NT2/D1 (cell line): ENCODE data around the gene ADCY3.

ENCODE experiments used
- DNase-seq: peaks from one replicate; pipeline ENCODE4 v3.0.0-alpha.2; 2011; ENCODE audit warnings: low read depth, low spot score
- H3K27me3 ChIP-seq: 2 replicates; pipeline ENCODE4 v1.6.0; 2011; ENCODE audit warnings: mild to moderate bottlenecking; ENCODE audit not compliant: insufficient read length, insufficient read depth
- H3K36me3 ChIP-seq: 2 replicates; pipeline ENCODE4 v1.6.1; 2011; ENCODE audit warnings: mild to moderate bottlenecking, low read length, mixed read lengths; ENCODE audit not compliant: insufficient read depth, insufficient read length
- H3K4me1 ChIP-seq: 2 replicates; pipeline ENCODE4 v1.5.1; 2011; ENCODE audit not compliant: insufficient read depth, insufficient read length
- H3K4me3 ChIP-seq: 2 replicates; pipeline ENCODE4 v1.5.1; 2011; ENCODE audit warnings: low read depth; ENCODE audit not compliant: insufficient read length
- H3K9ac ChIP-seq: 2 replicates; pipeline ENCODE4 v1.6.0; 2011; ENCODE audit warnings: low read depth; ENCODE audit not compliant: insufficient read length
- H3K9me3 ChIP-seq: 2 replicates; pipeline ENCODE4 v1.5.1; 2011; ENCODE audit warnings: mild to moderate bottlenecking, low read length; ENCODE audit not compliant: insufficient read depth
- SUZ12 ChIP-seq: IDR thresholded peaks from 2 replicates; pipeline ENCODE4 v1.6.1; 2011; ENCODE audit not compliant: insufficient read length, insufficient read depth; ENCODE audit errors: extremely low read depth
- YY1 ChIP-seq: IDR thresholded peaks from 2 replicates; pipeline ENCODE4 v1.6.1; 2011; ENCODE audit not compliant: insufficient read length, insufficient read depth
- ZNF274 ChIP-seq: IDR thresholded peaks from 2 replicates; pipeline ENCODE4 v1.6.1; 2011; ENCODE audit warnings: mild to moderate bottlenecking, low read depth, low read length

Gene ADCY3

DNA sequence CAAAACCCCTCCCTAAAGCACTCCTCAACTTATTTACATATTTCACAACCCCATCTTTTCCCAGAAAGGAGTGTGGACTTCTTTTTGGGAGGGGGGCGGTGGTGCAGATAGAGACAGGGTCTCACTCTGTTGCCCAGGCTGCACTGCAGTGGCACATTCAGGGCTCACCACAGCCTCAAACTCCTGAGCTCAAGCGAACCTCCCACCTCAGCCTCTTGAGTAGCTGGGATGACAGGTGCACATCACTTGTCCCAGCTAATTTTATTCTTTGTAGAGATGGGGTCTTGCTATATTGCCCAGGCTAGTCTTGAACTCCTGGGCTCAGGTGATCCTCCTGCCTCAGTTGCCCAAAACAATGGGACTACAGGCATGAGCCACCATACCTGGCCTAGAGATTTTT, 44.1 kb downstream of the ADCY3 start:
- Histone ChIP-seq H3K9ac (no peak overlapping the region), H3K4me1 (peaks cover 8% of the 10 kb centered on the region), H3K36me3 (no peaks in the 10 kb centered on the region), H3K9me3 (no peaks in the 10 kb centered on the region), H3K27me3 (no peaks in the 10 kb centered on the region), H3K4me3 (no peak overlapping the region)
- TF ChIP-seq SUZ12 (no peak), ZNF274 (no peak), YY1 (no peak)
- DNase-seq = no peak

DNA sequence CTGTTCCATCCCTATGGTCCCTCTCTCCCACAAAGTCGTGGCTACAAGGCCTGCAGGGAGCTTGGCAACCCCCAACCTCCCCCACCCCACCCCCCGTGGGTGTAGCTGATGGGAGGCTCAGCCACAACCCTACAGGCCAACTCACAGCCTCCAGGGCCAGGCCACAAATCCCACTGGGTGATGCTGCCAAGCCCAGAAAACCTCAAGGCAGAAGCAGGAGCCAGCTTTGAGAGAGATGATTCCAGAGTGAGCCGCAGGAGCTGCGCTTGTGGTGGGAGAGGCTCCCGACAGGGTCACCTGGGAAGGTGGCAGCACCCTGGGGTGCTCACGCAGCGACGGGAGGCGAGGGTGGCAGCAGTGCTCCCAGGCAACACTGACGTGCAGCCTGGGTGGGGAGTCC, 44.8 kb downstream of the ADCY3 start:
- no peaks in the 10 kb centered on the region for H3K9me3 ChIP-seq
- no peaks in the 10 kb centered on the region for H3K36me3 ChIP-seq
- no peaks in the 10 kb centered on the region for H3K27me3 ChIP-seq
- no peak overlapping the region for H3K4me3 ChIP-seq
- H3K9ac ChIP-seq = no peak overlapping the region
- peaks cover 8% of the 10 kb centered on the region for H3K4me1 ChIP-seq
- TF ChIP-seq ZNF274 = no peak
- no peak for TF ChIP-seq SUZ12
- no peak for TF ChIP-seq YY1
- DNase-seq = no peak

DNA sequence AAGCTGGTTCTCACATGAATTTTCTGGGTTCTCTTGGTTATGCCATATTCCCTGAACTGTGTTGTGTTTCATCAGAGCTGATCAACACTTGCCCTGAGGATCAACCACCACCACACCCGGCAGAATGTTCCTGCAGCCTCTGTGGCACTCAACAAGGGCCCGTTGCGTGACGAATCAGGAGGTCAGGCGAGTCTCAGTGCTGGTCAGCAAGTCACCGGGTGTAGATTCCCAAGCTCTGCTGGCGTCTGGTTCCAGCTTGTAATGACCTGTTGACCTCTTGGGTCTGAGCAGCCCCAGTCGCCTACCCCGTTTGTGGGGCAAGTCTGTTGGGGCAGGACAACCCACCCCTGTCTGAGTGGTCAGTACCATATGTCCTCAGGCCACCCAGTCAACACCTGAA, 46.0 kb downstream of the ADCY3 start:
- Histone ChIP-seq H3K36me3 (no peaks in the 10 kb centered on the region), H3K27me3 (no peaks in the 10 kb centered on the region), H3K4me1 (peaks cover 8% of the 10 kb centered on the region), H3K9me3 (no peaks in the 10 kb centered on the region), H3K4me3 (no peak overlapping the region), H3K9ac (no peak overlapping the region)
- DNase-seq = no peak
- TF ChIP-seq SUZ12 = no peak
- no peak for TF ChIP-seq ZNF274
- no peak for TF ChIP-seq YY1

DNA sequence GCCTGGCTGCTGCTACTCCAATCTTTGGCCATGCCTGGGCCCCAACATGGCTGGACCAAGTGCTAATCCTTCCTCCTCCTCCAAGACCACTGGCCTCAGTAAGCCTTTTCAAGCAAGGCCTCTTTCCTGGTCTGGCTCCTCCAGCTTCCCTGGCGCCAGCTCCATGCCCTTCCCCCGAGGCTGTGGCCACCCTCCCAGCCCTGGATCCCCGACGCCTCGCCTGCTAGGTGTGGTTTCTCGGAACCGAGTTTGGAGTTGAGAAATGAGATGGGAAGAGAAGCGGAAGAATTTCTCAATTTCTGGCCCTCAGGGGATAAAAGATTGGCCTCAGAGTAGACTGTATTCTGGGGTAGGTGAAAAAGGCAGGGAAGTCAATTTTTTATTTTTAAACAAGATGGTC, 46.4 kb downstream of the ADCY3 start:
- TF ChIP-seq SUZ12 (no peak), ZNF274 (no peak), YY1 (no peak)
- peaks cover 8% of the 10 kb centered on the region for H3K4me1 ChIP-seq
- DNase-seq = no peak
- no peak overlapping the region for H3K4me3 ChIP-seq
- no peaks in the 10 kb centered on the region for H3K36me3 ChIP-seq
- H3K9ac ChIP-seq = no peak overlapping the region
- H3K27me3 ChIP-seq = no peaks in the 10 kb centered on the region
- H3K9me3 ChIP-seq = no peaks in the 10 kb centered on the region

DNA sequence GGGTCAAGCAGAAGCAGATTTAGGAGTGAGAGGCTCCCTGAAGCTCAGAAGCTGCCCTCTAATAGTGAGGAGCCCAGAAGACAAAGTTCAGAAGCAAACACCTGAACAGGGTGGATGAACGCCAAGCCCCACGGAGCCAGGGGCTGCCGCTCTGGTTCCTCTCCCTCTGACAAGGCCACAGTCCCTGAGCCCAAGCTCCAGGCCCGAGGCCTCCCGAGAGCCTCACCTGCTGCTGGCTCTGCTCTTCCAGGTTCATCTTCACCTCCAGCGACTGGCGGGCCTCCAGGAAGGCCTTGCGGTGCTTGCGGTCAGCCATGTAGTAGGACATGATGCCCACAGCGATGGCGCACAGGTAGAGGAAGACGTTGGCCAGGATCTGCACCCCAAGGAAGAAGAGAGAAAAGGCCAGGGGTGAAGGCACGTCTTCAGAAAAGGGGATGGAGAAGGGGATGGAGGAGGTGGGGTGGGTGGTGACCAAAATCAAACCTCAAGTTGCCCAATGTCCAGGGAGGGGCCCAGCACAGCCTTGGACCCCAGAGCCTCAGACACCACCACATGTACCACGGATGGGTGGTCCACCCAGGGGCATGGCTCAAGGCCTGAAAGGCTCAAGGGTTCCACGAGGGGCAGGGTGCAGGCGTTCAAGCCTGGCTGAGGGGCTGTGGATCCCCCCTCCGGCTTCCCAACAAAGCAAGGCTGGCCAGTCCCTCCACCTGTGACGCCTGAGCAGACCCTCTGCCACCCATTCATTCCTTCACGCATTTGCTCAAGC, 47.5 kb downstream of the ADCY3 start:
- TF ChIP-seq ZNF274 = no peak
- no peak for TF ChIP-seq YY1
- TF ChIP-seq SUZ12 = no peak
- Histone ChIP-seq H3K9me3 (no peaks in the 10 kb centered on the region), H3K9ac (no peak overlapping the region), H3K4me1 (peaks cover 6% of the 10 kb centered on the region), H3K27me3 (no peaks in the 10 kb centered on the region), H3K36me3 (no peaks in the 10 kb centered on the region), H3K4me3 (no peak overlapping the region)
- no peak for DNase-seq

DNA sequence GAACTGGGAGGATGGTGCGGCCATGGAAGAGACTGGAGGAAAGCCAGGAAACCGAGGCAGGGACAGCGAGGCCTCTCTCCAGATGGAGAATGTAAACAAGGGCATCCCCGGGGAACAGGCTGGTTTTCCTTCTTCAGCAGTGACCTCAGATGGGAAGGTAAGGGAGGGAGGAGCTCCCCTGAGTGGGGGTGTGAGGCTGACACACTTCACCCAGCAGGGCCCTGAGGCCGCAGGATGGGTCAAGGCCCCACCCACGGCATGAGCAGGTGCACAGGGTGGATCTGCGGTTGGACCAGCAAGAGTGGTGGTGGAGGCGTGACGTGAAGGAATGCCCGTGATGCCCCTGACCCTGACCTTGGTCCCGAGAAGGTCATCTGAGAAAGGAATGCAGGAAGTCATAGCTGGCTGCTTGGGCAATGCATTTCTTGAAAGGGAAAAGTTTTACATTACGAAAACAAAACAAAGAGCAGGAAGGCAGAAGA, 48.1 kb downstream of the ADCY3 start:
- H3K27me3 ChIP-seq = no peaks in the 10 kb centered on the region
- TF ChIP-seq SUZ12 (no peak), ZNF274 (no peak), YY1 (no peak)
- DNase-seq = no peak
- H3K9me3 ChIP-seq = no peaks in the 10 kb centered on the region
- no peak overlapping the region for H3K4me3 ChIP-seq
- H3K4me1 ChIP-seq = peaks cover 6% of the 10 kb centered on the region
- H3K36me3 ChIP-seq = no peaks in the 10 kb centered on the region
- no peak overlapping the region for H3K9ac ChIP-seq

- Histone ChIP-seq H3K4me1 (peaks cover 6% of the 10 kb centered on the region), H3K4me3 (no peak overlapping the region)
- no peak for TF ChIP-seq SUZ12
- TF ChIP-seq YY1 = no peak
- no peak for TF ChIP-seq ZNF274
Observed at GRCh38 chr2:24870891-24871705, 48.9 kb downstream of the ADCY3 start.

More at GRCh38 chr2:24870891-24871705, 48.9 kb downstream of the ADCY3 start:
- no peak for DNase-seq
- Histone ChIP-seq H3K36me3 (no peaks in the 10 kb centered on the region), H3K9ac (no peak overlapping the region), H3K27me3 (no peaks in the 10 kb centered on the region), H3K9me3 (no peaks in the 10 kb centered on the region)
